Mesenchymal stem cell (in vitro differentiated cells and primary cell): ENCODE data around the gene C1QL1.

ENCODE experiments used
- DNase-seq: peaks from one replicate; pipeline ENCODE4 v3.0.0-alpha.2; 2013
- H2AFZ ChIP-seq: one replicate; pipeline ENCODE4 v1.6.1; 2013; ENCODE audit warnings: low read depth, mild to moderate bottlenecking, control low read depth, inconsistent platforms, low read length, moderate library complexity
- H2AK5ac ChIP-seq: 2 replicates; pipeline ENCODE4 v1.6.1; 2013; ENCODE audit warnings: low read length, moderate library complexity, mild to moderate bottlenecking, inconsistent platforms; ENCODE audit not compliant: severe bottlenecking
- H2BK120ac ChIP-seq: one replicate; pipeline ENCODE4 v1.6.1; 2013; ENCODE audit warnings: low read depth, mild to moderate bottlenecking, inconsistent platforms, low read length, moderate library complexity
- H2BK12ac ChIP-seq, 2 experiments: one replicate each; pipeline ENCODE4 v1.6.1; 2013; ENCODE audit warnings: inconsistent platforms in 2 of 2, low read length in 2 of 2, mild to moderate bottlenecking in 2 of 2, moderate library complexity in 2 of 2, control low read depth in 1 of 2
- H2BK15ac ChIP-seq: one replicate; pipeline ENCODE4 v1.6.1; 2013; ENCODE audit warnings: mild to moderate bottlenecking, low read depth, inconsistent platforms; ENCODE audit not compliant: poor library complexity, severe bottlenecking
- H2BK5ac ChIP-seq: 2 replicates; pipeline ENCODE4 v1.6.1; 2013; ENCODE audit warnings: low read depth, mild to moderate bottlenecking, low read length, control low read depth, inconsistent platforms; ENCODE audit not compliant: poor library complexity, severe bottlenecking
- H3K14ac ChIP-seq, 2 experiments: one replicate each; pipeline ENCODE4 v1.6.1; 2013; ENCODE audit warnings: inconsistent platforms in 2 of 2, low read length in 2 of 2, control low read depth in 1 of 2, mild to moderate bottlenecking in 1 of 2, moderate library complexity in 1 of 2
- H3K18ac ChIP-seq, 2 experiments: one replicate each; pipeline ENCODE4 v1.6.1; 2013; ENCODE audit warnings: inconsistent platforms in 2 of 2, low read length in 2 of 2, control low read depth in 1 of 2, low read depth in 1 of 2, mild to moderate bottlenecking in 1 of 2
- H3K23ac ChIP-seq, 2 experiments: one replicate each; pipeline ENCODE4 v1.6.1; 2013; ENCODE audit warnings: inconsistent platforms in 2 of 2, low read length in 2 of 2, mild to moderate bottlenecking in 2 of 2, moderate library complexity in 2 of 2, control low read depth in 1 of 2
- H3K27ac ChIP-seq: 2 replicates; pipeline ENCODE4 v1.5.1; 2013; ENCODE audit warnings: mild to moderate bottlenecking, moderate library complexity, low read length, control low read depth, inconsistent platforms; ENCODE audit not compliant: poor library complexity, severe bottlenecking
- H3K27me3 ChIP-seq, 2 experiments: 2 replicates each; pipeline versions ENCODE4 v1.6.1 to v1.7.0; 2013; ENCODE audit warnings: low read length in 2 of 2, mild to moderate bottlenecking in 2 of 2, moderate library complexity in 2 of 2, control low read depth in 1 of 2, inconsistent platforms in 1 of 2; ENCODE audit not compliant: control insufficient read depth in 1 of 2, insufficient read depth in 1 of 2
- H3K36me3 ChIP-seq, 2 experiments: 2 replicates each; pipeline versions ENCODE4 v1.6.1 to v1.7.0; 2013; ENCODE audit warnings: low read length in 2 of 2, control low read depth in 1 of 2, inconsistent platforms in 1 of 2, low read depth in 1 of 2, mild to moderate bottlenecking in 1 of 2; ENCODE audit not compliant: insufficient read depth in 2 of 2, control insufficient read depth in 1 of 2
- H3K4ac ChIP-seq, 2 experiments: one replicate each; pipeline ENCODE4 v1.6.1; 2013; ENCODE audit warnings: inconsistent platforms in 2 of 2, low read length in 2 of 2, mild to moderate bottlenecking in 2 of 2, moderate library complexity in 2 of 2, control low read depth in 1 of 2, low read depth in 1 of 2
- H3K4me1 ChIP-seq: 2 replicates; pipeline ENCODE4 v1.6.1; 2013; ENCODE audit warnings: low read depth, low read length, control low read depth; ENCODE audit not compliant: control insufficient read depth, insufficient read depth
- H3K4me2 ChIP-seq: 2 replicates; pipeline ENCODE4 v1.6.1; 2013; ENCODE audit warnings: low read length, mild to moderate bottlenecking, inconsistent platforms; ENCODE audit not compliant: poor library complexity, severe bottlenecking
- H3K4me3 ChIP-seq, 2 experiments: 2 replicates each; pipeline versions ENCODE4 v1.5.1 to v1.7.0; 2013; ENCODE audit warnings: low read length in 2 of 2, mild to moderate bottlenecking in 2 of 2, control low read depth in 1 of 2, low read depth in 1 of 2; ENCODE audit not compliant: insufficient read depth in 1 of 2
- H3K79me1 ChIP-seq: replicated peaks from 2 replicates; pipeline ENCODE4 v1.6.1; 2013; ENCODE audit warnings: mild to moderate bottlenecking, control low read depth, low read length, inconsistent platforms; ENCODE audit not compliant: poor library complexity, severe bottlenecking
- H3K9ac ChIP-seq: 2 replicates; pipeline ENCODE4 v1.7.0; 2013; ENCODE audit warnings: mild to moderate bottlenecking, low read length, moderate library complexity
- H3K9me3 ChIP-seq: 2 replicates; pipeline ENCODE4 v1.7.0; 2013; ENCODE audit warnings: mild to moderate bottlenecking, low read length; ENCODE audit not compliant: control insufficient read depth
- H4K8ac ChIP-seq: one replicate; pipeline ENCODE4 v1.6.1; 2013; ENCODE audit warnings: inconsistent platforms, mild to moderate bottlenecking, low read length, moderate library complexity
- H4K91ac ChIP-seq: one replicate; pipeline ENCODE4 v1.6.1; 2013; ENCODE audit warnings: mild to moderate bottlenecking, low read length, inconsistent platforms
- WGBS: methylation state at CpG from one replicate; pipeline ENCODE4 v1.1.7; 2013; ENCODE audit warnings: mixed read lengths; 5-methylcytosine and 5-hydroxymethylcytosine counted together

Gene C1QL1

DNA sequence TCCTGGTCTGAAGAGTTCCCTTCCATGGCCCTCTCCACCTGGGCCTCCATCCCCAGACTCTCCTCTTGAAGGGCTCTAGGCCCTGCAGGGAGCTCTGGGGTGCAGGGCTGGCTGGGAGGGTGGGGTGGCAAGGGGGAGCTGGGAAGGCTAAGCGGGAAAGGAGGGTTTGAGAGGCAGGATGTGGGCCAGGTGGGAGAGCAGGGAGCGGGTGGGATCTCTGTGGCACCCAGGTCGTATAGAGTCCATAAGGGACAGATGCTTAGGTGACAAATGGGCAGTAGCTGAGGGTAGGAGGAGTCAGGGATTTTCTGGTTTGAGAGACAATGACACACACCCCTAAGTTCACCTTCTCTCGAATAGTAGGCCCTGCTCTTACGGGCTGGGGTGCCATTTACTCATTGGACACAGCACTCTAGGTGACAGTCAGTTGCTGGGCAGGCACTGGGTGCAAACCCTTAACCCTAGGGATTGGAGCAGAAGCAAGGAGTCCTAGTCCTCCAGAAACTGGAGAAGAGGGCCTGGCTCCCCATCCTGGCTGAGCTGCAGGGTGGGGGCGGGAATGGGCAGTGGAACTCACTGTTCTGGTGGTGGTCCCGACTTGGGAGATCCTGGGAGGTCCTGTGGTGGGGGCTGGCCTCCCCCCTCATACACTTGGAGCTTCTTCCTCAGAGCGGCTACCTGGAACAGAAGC, 35.9 kb downstream of the C1QL1 start:
- DNase-seq, result no peak
- over 99% methylated on average over 7 of the region's 8 CpGs for WGBS

DNA sequence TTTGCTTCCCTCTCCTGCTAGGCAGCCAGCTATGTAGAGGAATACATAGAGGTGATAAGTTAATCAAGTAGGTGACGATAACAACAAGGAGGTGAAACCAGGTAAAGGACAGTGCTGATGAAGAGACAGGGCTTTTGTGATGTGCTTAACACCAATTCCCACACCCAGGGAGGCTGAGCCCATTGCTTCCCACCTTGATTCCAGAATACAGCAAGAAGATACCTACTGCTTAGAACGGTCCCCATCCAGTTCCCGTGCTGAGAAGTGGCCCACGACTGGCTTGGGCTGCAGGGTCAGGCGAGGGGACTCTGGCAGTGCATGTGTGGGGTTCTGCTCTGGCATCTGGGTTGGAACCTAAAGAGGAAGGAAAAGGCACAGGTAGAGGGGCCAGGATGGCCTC, 36.7 kb downstream of the C1QL1 start:
- Histone ChIP-seq H3K14ac (no peak overlapping the region), H4K8ac (no peak overlapping the region), H3K4me2 (no peak overlapping the region), H3K9ac (no peak overlapping the region), H2BK12ac (no peak overlapping the region), H2AK5ac (no peak overlapping the region), H2BK5ac (no peak overlapping the region), H3K36me3 (peaks cover 7 to 57% of the 10 kb centered on the region in 2 experiments), H3K4me1 (no peaks in the 10 kb centered on the region), H2AFZ (no peak overlapping the region), H3K27me3 (no peaks in the 10 kb centered on the region), H3K79me1 (peaks cover 20% of the 10 kb centered on the region), H2BK120ac (no peak overlapping the region), H3K4me3 (no peak overlapping the region), H3K27ac (no peak overlapping the region), H2BK15ac (no peak overlapping the region), H3K9me3 (no peaks in the 10 kb centered on the region), H4K91ac (no peak overlapping the region), H3K4ac (no peak overlapping the region), H3K18ac (no peak overlapping the region), H3K23ac (no peak overlapping the region)
- 88% methylated on average over 3 of the region's 5 CpGs for WGBS
- DNase-seq, result no peak

More for the DNA sequence above, 35.9 kb downstream of the C1QL1 start:
- Histone ChIP-seq H2AK5ac (no peak overlapping the region), H3K79me1 (peaks cover 20% of the 10 kb centered on the region), H3K14ac (no peak overlapping the region), H2BK15ac (no peak overlapping the region), H3K9me3 (no peaks in the 10 kb centered on the region), H4K91ac (no peak overlapping the region), H3K9ac (no peak overlapping the region), H3K18ac (no peak overlapping the region), H4K8ac (no peak overlapping the region), H3K27ac (no peak overlapping the region), H3K27me3 (no peaks in the 10 kb centered on the region), H3K4ac (no peak overlapping the region), H3K4me3 (no peak overlapping the region), H2BK120ac (no peak overlapping the region), H3K4me1 (no peaks in the 10 kb centered on the region), H3K4me2 (no peak overlapping the region), H2BK5ac (no peak overlapping the region), H3K23ac (no peak overlapping the region), H2AFZ (no peak overlapping the region), H2BK12ac (no peak overlapping the region), H3K36me3 (peaks cover 7 to 54% of the 10 kb centered on the region in 2 experiments)

DNA sequence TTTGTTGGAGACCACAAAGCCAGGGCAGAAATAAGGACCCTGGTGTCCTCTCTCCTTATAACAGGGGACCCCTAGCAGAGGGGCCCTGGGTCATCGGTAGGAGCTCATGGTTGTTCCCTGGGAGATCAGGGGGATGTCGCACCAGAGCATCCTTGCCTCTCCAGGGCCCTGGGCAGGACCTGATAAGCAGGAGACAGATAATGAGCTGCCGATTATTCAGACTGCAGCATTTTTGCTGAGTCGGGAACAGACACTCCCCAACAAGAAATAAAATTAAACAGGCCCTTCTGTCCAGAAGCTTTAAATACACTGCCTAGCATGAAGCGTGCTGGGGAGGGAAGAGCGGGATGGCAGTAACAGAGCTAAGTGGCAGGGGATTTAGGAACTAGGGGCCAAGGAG, 37.4 kb downstream of the C1QL1 start:
- H3K4me3 ChIP-seq, result no peak overlapping the region
- H3K27ac ChIP-seq, result no peak overlapping the region
- no peak overlapping the region for H4K8ac ChIP-seq
- H3K4me1 ChIP-seq, result no peaks in the 10 kb centered on the region
- H2BK15ac ChIP-seq, result no peak overlapping the region
- no peak overlapping the region for H3K23ac ChIP-seq
- no peak overlapping the region for H2AFZ ChIP-seq
- H2BK12ac ChIP-seq, result no peak overlapping the region
- H3K9me3 ChIP-seq, result no peaks in the 10 kb centered on the region
- no peak overlapping the region for H3K9ac ChIP-seq
- no peak overlapping the region for H3K4me2 ChIP-seq
- H3K36me3 ChIP-seq, result peaks cover 7 to 57% of the 10 kb centered on the region in 2 experiments
- H3K18ac ChIP-seq, result no peak overlapping the region
- H4K91ac ChIP-seq, result no peak overlapping the region
- no peak overlapping the region for H3K4ac ChIP-seq
- no peaks in the 10 kb centered on the region for H3K27me3 ChIP-seq
- H2AK5ac ChIP-seq, result no peak overlapping the region
- peaks cover 17% of the 10 kb centered on the region for H3K79me1 ChIP-seq
- no peak for DNase-seq
- H2BK5ac ChIP-seq, result no peak overlapping the region
- no peak overlapping the region for H2BK120ac ChIP-seq
- H3K14ac ChIP-seq, result no peak overlapping the region
- 82% methylated on average over 6 of the region's 6 CpGs for WGBS

DNA sequence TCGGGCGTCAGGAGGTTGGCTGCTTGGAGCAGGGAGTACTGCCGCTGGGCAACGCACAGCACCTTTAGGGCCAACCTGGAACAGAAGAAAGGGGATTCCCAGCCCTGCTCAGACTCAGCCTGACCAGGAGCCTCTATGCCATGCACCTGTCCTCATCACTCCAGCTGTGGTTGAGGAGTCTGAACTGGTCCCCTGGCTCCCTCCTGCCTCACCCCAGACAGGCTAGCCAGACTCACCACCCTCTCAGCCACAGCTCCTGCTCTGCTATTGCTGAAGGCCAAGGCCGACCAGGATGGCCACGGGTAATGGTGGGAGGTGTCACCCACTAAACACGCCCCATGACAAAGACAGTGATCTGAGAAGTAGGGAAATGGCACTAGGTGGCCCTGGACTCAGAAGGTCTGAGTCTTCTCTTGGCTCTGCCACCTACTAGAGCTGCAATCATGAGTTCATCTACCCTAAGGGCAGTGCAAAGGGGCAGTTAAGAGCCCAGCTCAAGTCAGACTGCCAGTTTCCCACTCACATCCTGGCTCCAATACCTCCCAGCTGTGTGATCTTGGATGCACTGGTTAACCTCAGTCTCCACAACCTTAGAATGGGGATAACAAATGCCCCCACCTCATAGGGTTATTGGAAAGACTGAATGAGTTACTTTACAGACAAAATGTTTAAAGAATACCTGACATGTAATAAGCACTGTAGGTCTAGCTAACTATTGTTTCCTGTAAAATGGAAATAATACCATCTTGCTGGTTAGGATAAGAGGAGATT, 39.0 kb downstream of the C1QL1 start:
- Histone ChIP-seq H2BK120ac (no peak overlapping the region), H3K9ac (no peak overlapping the region), H3K18ac (no peak overlapping the region), H3K14ac (no peak overlapping the region), H3K9me3 (no peaks in the 10 kb centered on the region), H3K4me1 (no peaks in the 10 kb centered on the region), H3K36me3 (peaks cover 7 to 46% of the 10 kb centered on the region in 2 experiments), H2BK15ac (no peak overlapping the region), H3K4me2 (no peak overlapping the region), H3K27me3 (no peaks in the 10 kb centered on the region), H2BK5ac (no peak overlapping the region), H3K27ac (no peak overlapping the region), H4K8ac (no peak overlapping the region), H2AFZ (no peak overlapping the region), H2BK12ac (no peak overlapping the region), H3K4me3 (no peak overlapping the region), H3K23ac (no peak overlapping the region), H2AK5ac (no peak overlapping the region), H3K4ac (no peak overlapping the region), H3K79me1 (peaks cover 6% of the 10 kb centered on the region), H4K91ac (no peak overlapping the region)
- WGBS, result 98% methylated on average over 7 of the region's 7 CpGs
- DNase-seq, result no peak
